Fibroblast of the aortic adventitia (primary cell): ENCODE results near the gene CD300LG. TPM values are rescaled to one million over a fixed set of nuclear protein-coding genes. Genes with fewer than 3 reads are reported as not detected.

Experiments
- DNase-seq: peaks from one replicate; pipeline ENCODE4 v3.0.0-alpha.2; 2010; ENCODE audit warnings: low read depth
- H3K4me3 ChIP-seq: 2 replicates; pipeline ENCODE4 v1.5.1; 2011; ENCODE audit warnings: low read depth, mild to moderate bottlenecking, control low read depth, low read length, moderate library complexity
- total RNA-seq: library from RNA; depleted of rRNA; stranded (reverse); fragments of >200 nt; gene quantifications from 2 replicates; pipeline ENCODE4 v1.2.3, GENCODE V29; 2012; ENCODE audit warnings: low replicate concordance
- TF ChIP-seq, protein P1 (sequence below): IDR thresholded peaks from 2 replicates; pipeline ENCODE4 v1.5.1; 2011; ENCODE audit warnings: mild to moderate bottlenecking, low read length, control low read depth, inconsistent platforms; ENCODE audit not compliant: insufficient read depth

CD300LG gene
- total RNA-seq, 1 donor: not detected

- no peak overlapping the region for H3K4me3 ChIP-seq
- DNase-seq: no peak
- TF ChIP-seq, protein P1, sequence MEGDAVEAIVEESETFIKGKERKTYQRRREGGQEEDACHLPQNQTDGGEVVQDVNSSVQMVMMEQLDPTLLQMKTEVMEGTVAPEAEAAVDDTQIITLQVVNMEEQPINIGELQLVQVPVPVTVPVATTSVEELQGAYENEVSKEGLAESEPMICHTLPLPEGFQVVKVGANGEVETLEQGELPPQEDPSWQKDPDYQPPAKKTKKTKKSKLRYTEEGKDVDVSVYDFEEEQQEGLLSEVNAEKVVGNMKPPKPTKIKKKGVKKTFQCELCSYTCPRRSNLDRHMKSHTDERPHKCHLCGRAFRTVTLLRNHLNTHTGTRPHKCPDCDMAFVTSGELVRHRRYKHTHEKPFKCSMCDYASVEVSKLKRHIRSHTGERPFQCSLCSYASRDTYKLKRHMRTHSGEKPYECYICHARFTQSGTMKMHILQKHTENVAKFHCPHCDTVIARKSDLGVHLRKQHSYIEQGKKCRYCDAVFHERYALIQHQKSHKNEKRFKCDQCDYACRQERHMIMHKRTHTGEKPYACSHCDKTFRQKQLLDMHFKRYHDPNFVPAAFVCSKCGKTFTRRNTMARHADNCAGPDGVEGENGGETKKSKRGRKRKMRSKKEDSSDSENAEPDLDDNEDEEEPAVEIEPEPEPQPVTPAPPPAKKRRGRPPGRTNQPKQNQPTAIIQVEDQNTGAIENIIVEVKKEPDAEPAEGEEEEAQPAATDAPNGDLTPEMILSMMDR: no peak
Measured at GRCh38 chr17:43849116-43849515, 2.1 kb downstream of the CD300LG start.

DNA sequence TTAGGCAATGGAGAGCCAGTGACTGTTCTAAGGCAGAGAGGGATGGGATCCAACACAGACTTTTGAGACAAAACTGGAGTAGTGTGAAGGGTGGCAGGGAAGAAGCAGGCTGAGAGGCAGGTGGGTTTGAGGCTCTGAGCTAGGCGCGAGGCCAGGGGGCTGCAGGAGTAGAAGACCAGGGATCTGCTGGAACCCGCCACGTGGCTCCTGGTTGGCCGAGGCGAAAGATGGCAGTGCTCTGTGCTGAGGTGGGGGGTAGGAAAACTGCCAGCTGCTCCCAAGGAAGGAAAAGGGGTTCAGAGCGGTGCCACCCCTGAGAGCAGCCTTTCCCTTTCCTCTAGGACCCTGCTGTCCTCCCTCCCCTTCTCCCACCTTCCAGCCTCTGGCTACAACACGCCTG is 5.6 kb downstream of the CD300LG start:
- H3K4me3 ChIP-seq: no peak overlapping the region
- TF ChIP-seq, protein P1: no peak
- DNase-seq: no peak

DNA sequence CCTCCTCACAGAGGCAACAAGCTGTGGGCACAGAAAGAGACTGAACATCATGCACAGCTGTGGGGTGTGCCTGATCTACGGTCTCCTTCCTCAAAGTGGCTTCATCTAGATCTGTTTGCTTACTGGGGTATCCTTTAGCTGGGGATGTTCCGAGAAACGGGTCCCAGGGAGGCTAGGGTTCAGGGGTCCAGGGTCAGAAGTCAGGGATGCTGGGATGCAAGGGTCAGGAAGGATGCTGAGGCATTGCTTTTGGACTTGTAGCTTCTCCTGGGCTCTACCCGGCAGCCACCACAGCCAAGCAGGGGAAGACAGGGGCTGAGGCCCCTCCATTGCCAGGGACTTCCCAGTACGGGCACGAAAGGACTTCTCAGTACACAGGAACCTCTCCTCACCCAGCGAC is 6.6 kb downstream of the CD300LG start:
- no peak for DNase-seq
- no peak overlapping the region for H3K4me3 ChIP-seq
- TF ChIP-seq, protein P1: no peak

DNA sequence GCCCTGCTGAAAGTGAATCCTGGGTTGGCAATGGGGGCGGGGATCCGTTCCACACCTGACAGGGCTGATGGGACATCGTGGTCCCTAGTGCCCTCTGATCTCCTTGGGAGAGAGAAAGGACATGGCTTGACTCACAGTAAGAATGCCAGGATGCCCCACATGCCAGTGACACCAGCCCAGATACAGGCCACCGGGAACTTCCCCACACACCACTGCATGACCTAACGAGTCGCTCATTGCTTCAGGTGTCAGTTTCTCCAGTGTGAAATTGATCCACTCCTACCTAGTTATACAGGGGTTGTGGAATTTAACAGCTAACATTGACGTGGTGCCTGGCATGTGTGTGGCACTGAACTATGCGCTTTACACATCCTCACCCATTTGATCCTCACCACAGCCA is 7.5 kb downstream of the CD300LG start:
- TF ChIP-seq, protein P1: no peak
- no peak for DNase-seq

GRCh38 chr17:43855061-43855460 is 8.1 kb downstream of the CD300LG start:
- TF ChIP-seq, protein P1: no peak
- no peak for DNase-seq
- no peak overlapping the region for H3K4me3 ChIP-seq

More for the DNA sequence above, 7.5 kb downstream of the CD300LG start:
- H3K4me3 ChIP-seq: no peak overlapping the region

GRCh38 chr17:43856141-43856540 is 9.2 kb downstream of the CD300LG start:
- TF ChIP-seq, protein P1: no peak
- no peak for DNase-seq
- no peak overlapping the region for H3K4me3 ChIP-seq

GRCh38 chr17:43857141-43857540 is 10.2 kb downstream of the CD300LG start:
- DNase-seq: no peak

More at GRCh38 chr17:43857141-43857540, 10.2 kb downstream of the CD300LG start:
- TF ChIP-seq, protein P1: no peak
- no peak overlapping the region for H3K4me3 ChIP-seq
